Muscle layer of duodenum (tissue), 2 donors: ENCODE data around the gene IL34.

Experiments
- H3K27ac ChIP-seq: one replicate; pipeline ENCODE4 v1.7.0; 2013; ENCODE audit warnings: mild to moderate bottlenecking, low read length
- H3K27me3 ChIP-seq: one replicate; pipeline ENCODE4 v1.7.0; 2013; ENCODE audit warnings: low read depth, mild to moderate bottlenecking, control low read depth, low read length
- H3K36me3 ChIP-seq, 2 donors: one replicate each; pipeline ENCODE4 v1.7.0; 2013; ENCODE audit warnings: low read length in 2 of 2, control low read depth in 1 of 2, mild to moderate bottlenecking in 1 of 2; ENCODE audit not compliant: insufficient read depth in 2 of 2, control insufficient read depth in 1 of 2
- H3K4me1 ChIP-seq, 2 donors: one replicate each; pipeline ENCODE4 v1.7.0; 2013; ENCODE audit warnings: low read length in 2 of 2, mild to moderate bottlenecking in 2 of 2, control low read depth in 1 of 2, moderate library complexity in 1 of 2; ENCODE audit not compliant: insufficient read depth in 2 of 2, control insufficient read depth in 1 of 2
- H3K4me3 ChIP-seq, 2 donors: one replicate each; pipeline ENCODE4 v1.7.0; 2013; ENCODE audit warnings: low read length in 2 of 2, low read depth in 1 of 2, mild to moderate bottlenecking in 1 of 2
- H3K9me3 ChIP-seq, 2 donors: one replicate each; pipeline ENCODE4 v1.7.0; 2013; ENCODE audit warnings: low read length in 2 of 2, control low read depth in 1 of 2, mild to moderate bottlenecking in 1 of 2; ENCODE audit not compliant: control insufficient read depth in 1 of 2
- donor health status: healthy.

IL34 gene

DNA sequence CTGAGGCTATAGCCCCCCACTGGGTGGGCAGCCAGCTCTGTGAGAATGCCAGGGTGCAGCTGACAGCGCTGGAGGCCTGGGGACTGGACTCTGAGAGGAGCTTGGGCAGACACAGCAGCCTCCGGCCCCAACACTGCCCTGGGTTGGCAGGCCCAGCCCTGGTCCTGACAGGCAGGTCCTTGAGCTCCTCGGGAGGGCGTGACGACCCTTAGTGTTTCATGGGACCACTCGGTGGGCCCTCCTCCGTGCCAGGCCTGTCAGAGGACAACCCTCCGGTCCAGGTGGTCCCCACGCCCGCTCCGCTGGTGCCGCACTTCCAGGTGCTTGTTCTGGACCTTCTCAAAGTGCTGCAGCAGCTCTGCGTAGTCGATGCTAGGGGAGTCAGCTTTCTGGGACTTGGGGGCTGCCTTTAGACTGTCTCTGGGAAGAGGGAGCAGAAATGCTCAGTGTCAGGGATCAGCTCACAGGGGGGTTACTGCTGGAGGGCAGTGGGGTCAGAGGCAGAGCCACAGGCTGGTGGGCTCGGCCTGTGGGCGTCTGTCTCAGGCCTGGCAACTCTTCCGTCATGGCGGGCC, 41.4 kb downstream of the IL34 start:
- Histone ChIP-seq H3K27ac (peak overlapping the region; percentile 63), H3K36me3 (no peaks in the 10 kb centered on the region), H3K4me1 (peaks cover 24 to 84% of the 10 kb centered on the region in 2 donors), H3K27me3 (no peaks in the 10 kb centered on the region), H3K4me3 (peak overlapping the region in 1 of 2 donors; percentile 50), H3K9me3 (no peaks in the 10 kb centered on the region)

GRCh38 chr16:70688246-70688742, 41.9 kb downstream of the IL34 start:
- no peaks in the 10 kb centered on the region for H3K27me3 ChIP-seq
- peak overlapping the region; percentile 63 for H3K27ac ChIP-seq
- peaks cover 24 to 84% of the 10 kb centered on the region in 2 donors for H3K4me1 ChIP-seq
- H3K9me3 ChIP-seq, result no peaks in the 10 kb centered on the region
- H3K4me3 ChIP-seq, result peak overlapping the region in 1 of 2 donors; percentile 50
- no peaks in the 10 kb centered on the region for H3K36me3 ChIP-seq

DNA sequence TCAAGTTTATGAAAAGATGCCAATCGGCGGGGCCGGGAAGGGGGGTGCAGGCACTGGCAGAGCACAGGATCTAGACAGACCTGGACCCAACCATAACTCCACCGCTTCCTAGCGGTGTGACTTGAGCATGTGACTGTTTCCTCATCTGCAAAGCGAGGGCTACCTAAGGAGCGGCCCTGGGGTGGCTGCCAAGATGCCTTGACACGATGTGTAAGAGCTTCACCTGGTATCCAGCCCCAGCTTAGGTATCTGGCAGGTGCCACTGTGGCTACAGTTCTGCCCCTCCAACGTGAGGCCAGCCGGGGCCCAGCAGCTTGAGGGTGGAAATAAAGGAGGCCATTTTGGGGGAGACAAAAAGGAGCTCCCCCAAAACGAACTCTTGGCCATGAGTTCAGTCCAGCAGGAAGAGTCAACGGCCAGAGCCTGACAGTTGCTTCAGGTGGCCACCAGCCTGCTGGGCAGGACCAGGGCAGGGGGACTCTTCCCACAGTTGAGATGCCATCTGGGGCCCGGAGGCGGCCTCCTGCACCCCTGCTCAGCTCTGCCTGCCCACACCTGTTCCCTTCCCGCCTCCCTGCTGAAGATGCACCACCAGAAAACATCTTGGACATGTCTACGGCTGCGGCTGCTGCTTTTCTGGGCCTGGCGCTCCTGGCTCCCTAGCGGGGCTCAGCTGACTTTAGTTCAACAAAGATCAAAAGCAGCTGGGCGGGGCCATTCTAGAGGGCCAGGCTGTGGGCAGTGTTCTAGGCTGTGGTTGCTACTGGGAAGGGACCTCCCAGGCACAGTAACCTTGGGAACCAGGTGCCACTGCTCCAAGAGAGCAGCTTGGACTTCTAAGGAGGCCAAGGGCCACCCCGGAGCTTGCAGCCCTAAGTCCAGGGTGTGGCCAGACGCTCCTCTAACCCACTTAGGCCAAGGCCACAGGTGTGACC, 42.9 kb downstream of the IL34 start:
- Histone ChIP-seq H3K27ac (peak overlapping the region; percentile 86), H3K9me3 (no peaks in the 10 kb centered on the region), H3K4me1 (peaks cover 24 to 85% of the 10 kb centered on the region in 2 donors), H3K36me3 (no peaks in the 10 kb centered on the region), H3K4me3 (no peak overlapping the region), H3K27me3 (no peaks in the 10 kb centered on the region)

GRCh38 chr16:70689970-70690891, 43.9 kb downstream of the IL34 start:
- peaks cover 26 to 90% of the 10 kb centered on the region in 2 donors for H3K4me1 ChIP-seq

DNA sequence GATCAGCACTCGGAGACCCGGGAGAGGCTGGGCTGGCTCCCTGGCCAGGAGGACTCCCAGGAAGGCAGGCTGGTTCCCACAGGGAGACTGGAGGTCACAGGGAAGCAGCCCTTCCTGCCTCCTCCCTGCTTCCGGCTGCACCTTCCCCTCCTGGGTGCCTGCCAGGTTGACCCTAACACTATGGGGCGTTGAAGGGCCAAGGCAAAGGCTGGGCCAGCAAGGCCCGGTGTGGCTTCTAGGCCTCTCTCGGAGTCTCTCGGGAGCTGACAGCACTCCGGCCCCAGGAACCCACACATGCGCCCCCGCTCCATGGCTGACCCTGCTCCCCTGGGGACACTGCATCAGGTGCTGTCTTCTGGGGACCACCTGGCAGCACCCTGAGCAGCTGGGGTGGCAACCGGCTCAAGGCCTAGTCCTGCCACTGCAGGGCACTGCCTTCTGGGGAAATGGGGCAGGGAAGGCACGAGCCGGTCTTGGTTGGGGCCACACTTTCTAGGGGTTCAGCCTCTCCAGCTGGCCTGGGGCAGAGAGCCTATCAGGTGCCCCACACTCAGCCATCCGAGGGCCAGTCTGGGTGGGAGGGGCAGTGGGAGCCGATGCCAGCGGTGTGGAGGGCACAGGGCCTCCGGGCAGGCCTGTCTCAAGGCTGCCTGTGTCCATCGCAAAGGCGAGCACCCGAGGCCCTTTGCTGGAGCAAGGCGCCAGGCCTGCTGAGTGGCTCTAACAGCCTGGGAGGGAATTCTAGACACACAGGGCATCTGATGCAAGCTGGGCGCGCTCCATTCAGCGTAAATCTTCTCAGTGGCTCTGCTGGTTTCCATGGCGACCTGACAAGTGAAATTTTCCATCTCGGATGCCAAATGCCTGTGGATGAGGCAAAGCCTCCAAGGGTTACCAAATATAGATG, 45.1 kb downstream of the IL34 start:
- Histone ChIP-seq H3K36me3 (no peaks in the 10 kb centered on the region), H3K4me1 (peaks cover 26 to 96% of the 10 kb centered on the region in 2 donors), H3K4me3 (peak overlapping the region in 1 of 2 donors; percentile 27)

More at GRCh38 chr16:70689970-70690891, 43.9 kb downstream of the IL34 start:
- no peak overlapping the region for H3K4me3 ChIP-seq
- H3K36me3 ChIP-seq, result no peaks in the 10 kb centered on the region
- H3K27ac ChIP-seq, result peak overlapping the region; percentile 86
- no peaks in the 10 kb centered on the region for H3K9me3 ChIP-seq
- no peaks in the 10 kb centered on the region for H3K27me3 ChIP-seq

DNA sequence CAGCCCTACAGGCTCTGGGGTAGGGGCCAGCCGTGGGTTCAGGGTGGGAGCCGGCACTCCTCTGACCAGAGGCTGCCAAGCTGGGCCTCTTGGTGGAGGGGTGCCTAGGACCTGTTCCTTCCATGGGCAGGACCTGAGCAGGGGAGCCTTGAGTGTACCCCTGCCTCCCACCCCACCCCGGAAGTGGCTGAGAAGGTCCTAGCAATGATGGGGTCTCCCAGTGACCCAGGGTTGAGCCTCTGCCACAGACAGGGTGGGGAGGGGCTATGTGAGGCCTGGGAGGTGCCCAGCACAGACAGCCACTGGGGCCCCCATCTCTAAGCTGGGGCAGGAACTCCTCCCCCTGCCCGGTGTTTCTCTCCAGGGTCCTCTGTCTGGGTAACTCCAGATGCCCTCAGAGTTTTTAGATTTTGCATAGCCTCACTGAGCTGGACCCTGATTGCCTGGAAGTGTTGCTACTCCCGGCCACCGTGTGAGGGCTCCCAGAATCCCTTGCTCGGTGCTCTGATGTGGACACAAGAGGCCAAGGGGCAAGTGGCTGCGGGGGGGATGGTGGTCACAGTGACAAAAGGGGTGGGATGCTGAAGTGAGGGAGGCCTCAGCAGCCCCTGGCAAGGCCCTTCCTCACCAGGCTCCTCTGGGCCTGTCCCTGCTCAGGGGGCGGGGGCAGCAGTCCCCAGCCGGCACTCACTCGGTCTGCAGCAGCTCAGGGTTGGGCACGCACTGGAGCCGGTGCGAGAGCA, 45.9 kb downstream of the IL34 start:
- Histone ChIP-seq H3K36me3 (no peaks in the 10 kb centered on the region), H3K4me3 (peak overlapping the region in 1 of 2 donors; percentile 27), H3K27me3 (no peaks in the 10 kb centered on the region), H3K4me1 (peaks cover 23 to 96% of the 10 kb centered on the region in 2 donors), H3K27ac (peak overlapping the region; percentile 86), H3K9me3 (no peaks in the 10 kb centered on the region)

More for the DNA sequence above, 45.1 kb downstream of the IL34 start:
- Histone ChIP-seq H3K9me3 (no peaks in the 10 kb centered on the region), H3K27me3 (no peaks in the 10 kb centered on the region), H3K27ac (peak overlapping the region; percentile 86)

DNA sequence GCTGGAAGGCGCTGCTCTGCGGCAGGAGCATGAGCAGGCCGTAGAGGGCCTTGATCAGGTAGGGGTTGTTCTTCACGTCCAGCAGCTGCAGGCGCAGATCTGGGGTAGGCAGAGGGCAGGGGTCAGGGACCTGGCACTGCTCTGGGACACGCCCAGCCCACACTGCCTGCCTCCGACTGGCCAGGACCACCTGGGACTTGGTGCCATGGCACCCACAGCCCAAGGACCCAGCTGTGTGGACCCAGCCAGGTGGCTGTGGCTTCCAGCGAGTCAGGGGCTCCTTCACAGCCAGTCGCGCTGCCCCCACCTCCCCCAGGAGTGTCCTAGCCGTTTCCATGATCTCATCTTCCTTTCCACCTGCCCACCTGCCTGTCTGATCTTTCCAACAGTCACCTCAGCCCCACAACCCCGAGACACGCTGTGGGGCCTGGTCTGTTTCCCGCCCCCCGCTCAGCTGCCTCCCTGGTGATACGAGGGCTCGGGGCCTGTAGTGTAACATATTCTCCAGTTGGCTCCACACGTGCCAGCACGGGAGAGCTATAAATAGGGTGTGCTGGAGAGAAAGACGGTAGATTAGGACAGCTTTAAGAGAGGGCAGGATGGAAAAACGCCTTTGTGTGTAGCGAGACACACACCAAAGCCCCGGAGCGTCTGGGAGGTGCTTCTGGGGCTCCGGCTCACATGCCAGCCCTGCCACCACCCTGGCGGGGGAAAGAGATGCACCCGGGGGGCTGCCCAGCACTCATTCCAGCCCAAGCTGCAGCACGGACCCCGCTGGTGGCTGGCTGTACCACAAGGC, 46.7 kb downstream of the IL34 start:
- Histone ChIP-seq H3K4me1 (peaks cover 19 to 96% of the 10 kb centered on the region in 2 donors), H3K4me3 (peak overlapping the region in 1 of 2 donors; percentile 1), H3K9me3 (no peaks in the 10 kb centered on the region), H3K27me3 (no peaks in the 10 kb centered on the region), H3K36me3 (no peaks in the 10 kb centered on the region), H3K27ac (peak overlapping the region; percentile 86)

DNA sequence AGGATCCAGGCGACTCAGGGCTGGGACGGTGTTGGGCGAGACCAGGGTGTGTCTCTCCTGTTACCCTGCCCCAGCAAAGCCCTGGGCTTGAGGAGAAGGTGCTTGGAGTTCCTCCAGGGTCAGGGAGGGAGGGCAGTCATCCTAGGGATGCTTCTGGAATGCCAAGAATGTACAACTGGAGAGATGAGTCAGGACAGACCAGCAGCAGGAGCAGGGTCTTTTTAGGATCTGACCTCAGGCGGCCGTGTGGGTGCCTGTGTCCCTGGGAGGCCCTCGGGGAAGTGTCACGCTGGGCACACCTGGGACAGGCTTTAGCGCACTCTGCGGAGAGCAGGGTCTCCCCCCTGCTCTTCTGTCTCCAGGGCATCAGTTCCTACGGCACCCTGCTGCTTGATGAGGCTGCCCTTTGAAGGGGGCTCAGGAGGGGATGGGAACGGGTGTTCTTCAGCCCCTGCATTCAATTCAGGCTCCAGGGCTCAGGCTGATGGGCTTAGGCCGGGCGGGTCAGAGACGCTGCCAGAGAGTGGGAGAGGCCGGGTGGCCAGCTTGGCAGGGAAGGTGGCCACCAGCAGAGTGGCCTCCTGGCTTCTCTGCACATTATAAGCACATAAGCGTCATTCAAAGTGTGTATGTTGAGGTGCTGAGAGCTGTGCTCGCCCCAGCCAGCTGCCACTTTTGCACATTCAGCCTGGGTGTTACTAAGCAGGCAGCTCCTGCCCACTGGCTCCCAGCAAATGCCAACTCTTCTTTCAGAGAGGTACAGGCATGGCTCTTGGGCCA, 47.9 kb downstream of the IL34 start:
- Histone ChIP-seq H3K4me3 (peak overlapping the region in 1 of 2 donors; percentile 0), H3K9me3 (no peaks in the 10 kb centered on the region), H3K27ac (peak overlapping the region; percentile 86), H3K36me3 (peaks cover 0 to under 1% of the 10 kb centered on the region in 2 donors), H3K27me3 (no peaks in the 10 kb centered on the region), H3K4me1 (peaks cover 11 to 87% of the 10 kb centered on the region in 2 donors)

DNA sequence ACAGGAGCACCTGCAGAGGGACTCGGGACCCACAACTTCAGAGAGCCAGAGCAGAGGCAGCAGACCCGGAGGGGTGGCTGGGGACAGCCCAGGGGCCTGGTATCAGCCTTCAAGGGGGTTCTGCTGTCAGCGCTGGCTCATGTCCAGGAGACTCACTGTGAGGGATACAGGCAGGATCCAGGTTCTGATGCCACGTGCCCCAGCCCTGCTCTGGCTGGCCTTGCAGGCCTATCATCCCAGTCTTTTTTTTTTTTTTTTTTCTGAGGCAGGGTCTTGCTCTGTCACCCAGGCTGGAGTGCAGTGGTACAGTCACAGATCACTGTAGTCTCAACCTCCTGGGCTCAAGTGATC, 48.5 kb downstream of the IL34 start:
- peak overlapping the region; percentile 75 for H3K27ac ChIP-seq
- peaks cover 0 to 3% of the 10 kb centered on the region in 2 donors for H3K36me3 ChIP-seq
- H3K4me1 ChIP-seq, result peaks cover 11 to 86% of the 10 kb centered on the region in 2 donors
- H3K4me3 ChIP-seq, result peak overlapping the region in 1 of 2 donors; percentile 0
- no peaks in the 10 kb centered on the region for H3K9me3 ChIP-seq
- no peaks in the 10 kb centered on the region for H3K27me3 ChIP-seq
